ENCODE measurements around the gene PCLO. TPM values are rescaled to one million over a fixed set of nuclear protein-coding genes. Genes with fewer than 3 reads are reported as not detected.
A peak's percentile ranks its signal among the peaks of the same experiment; 100 is the strongest.

PCLO gene
- polyA plus RNA-seq, 2 of the 4 experiments (the other 2 are of a cell fraction) = 0.41 to 1.1 TPM

GRCh38 chr7:83072576-83073517 lies 89.8 kb downstream of the PCLO start:
- H3K4me3 ChIP-seq = no peak overlapping the region
- 47% methylated on average over 2 of the region's 2 CpGs for WGBS (ENCODE audit: missing lambda C conversion rate)
- H3K27ac ChIP-seq = no peak overlapping the region
- POLR2A ChIA-PET = no interaction called here
- CTCF ChIA-PET = interaction anchor here (0.9 to 1.8 kb wide), 3 partner anchors 10 to 332 kb away, joined by 3 to 5 read pairs (median 5); no protein-coding TSS in a partner anchor
- DNase-seq (ENCODE audit: low read depth in 1 of 2, low spot score in 1 of 2) (no peak), ATAC-seq (no peak), FAIRE-seq (no peak)
- H3K4me1 ChIP-seq = no peaks in the 10 kb centered on the region
- H3K9me3 ChIP-seq = no peaks in the 10 kb centered on the region
- H3K4me2 ChIP-seq = no peak overlapping the region
- no peak for TF ChIP-seq CBX2 (IDR thresholded peaks at IDR 0.05; ENCODE audit: borderline replicate concordance, low read depth)
- peak; percentile 36 for TF ChIP-seq CTCF (IDR thresholded peaks at IDR 0.05)
- TF ChIP-seq RAD21 (conservative IDR thresholded peaks at IDR 0.05 in 1 of 2, IDR thresholded peaks at IDR 0.05 in 1 of 2) = peak; percentile 27 to 46; a peak in 3 of 5 replicates
- peak; percentile 28; the same call in 2 of the 3 replicates for TF ChIP-seq SMC3 (IDR thresholded peaks at IDR 0.05)

GRCh38 chr7:83065714-83066113 lies 97.0 kb downstream of the PCLO start:
- DNase-seq (ENCODE audit: low read depth in 1 of 2, low spot score in 1 of 2) (no peak), FAIRE-seq (peak; percentile 28), ATAC-seq (no peak)
- Histone ChIP-seq H3K4me3 (no peak overlapping the region), H3K4me1 (no peaks in the 10 kb centered on the region), H3K4me2 (no peak overlapping the region), H3K9me3 (no peaks in the 10 kb centered on the region), H3K27ac (no peak overlapping the region)
- TF ChIP-seq FOXS1 (CRISPR knock-in tag; IDR thresholded peaks at IDR 0.05) (no peak), ATOH8 (CRISPR knock-in tag; IDR thresholded peaks at IDR 0.05; ENCODE audit: low read depth) (no peak), BCL3 (IDR thresholded peaks at IDR 0.05) (no peak), POLR2AphosphoS2 (conservative IDR thresholded peaks at IDR 0.05; ENCODE audit: low read length) (no peak), RFX5 (IDR thresholded peaks at IDR 0.05) (no peak), FOSB (CRISPR knock-in tag; IDR thresholded peaks at IDR 0.05) (no peak), CEBPB (IDR thresholded peaks at IDR 0.05) (no peak), FOSL2 (IDR thresholded peaks at IDR 0.05) (no peak), FOSL2 (CRISPR knock-in tag; IDR thresholded peaks at IDR 0.05) (no peak), HOXB5 (CRISPR knock-in tag; IDR thresholded peaks at IDR 0.05) (no peak), SMC3 (IDR thresholded peaks at IDR 0.05) (no peak), NPAS2 (CRISPR knock-in tag; IDR thresholded peaks at IDR 0.05; ENCODE audit: borderline replicate concordance) (no peak), CBX8 (IDR thresholded peaks at IDR 0.05) (no peak), CTCF (IDR thresholded peaks at IDR 0.05) (no peak)
- POLR2A ChIA-PET = no interaction called here
- CTCF ChIA-PET = no interaction called here
- 14% methylated on average over 3 of the region's 3 CpGs for WGBS (ENCODE audit: missing lambda C conversion rate)

Measured in A549 (cell line).